GM19043 (cell line): ENCODE measurements around the gene RPL26.
A peak's percentile ranks its signal among the peaks of the same experiment; 100 is the strongest.

Experiments used
- ATAC-seq: cut with Tn5 transposase; IDR thresholded peaks from one replicate; pipeline ENCODE4 v1.9.1; 2021; ENCODE audit warnings: low read depth; ENCODE audit not compliant: unreplicated experiment

RPL26 gene

DNA sequence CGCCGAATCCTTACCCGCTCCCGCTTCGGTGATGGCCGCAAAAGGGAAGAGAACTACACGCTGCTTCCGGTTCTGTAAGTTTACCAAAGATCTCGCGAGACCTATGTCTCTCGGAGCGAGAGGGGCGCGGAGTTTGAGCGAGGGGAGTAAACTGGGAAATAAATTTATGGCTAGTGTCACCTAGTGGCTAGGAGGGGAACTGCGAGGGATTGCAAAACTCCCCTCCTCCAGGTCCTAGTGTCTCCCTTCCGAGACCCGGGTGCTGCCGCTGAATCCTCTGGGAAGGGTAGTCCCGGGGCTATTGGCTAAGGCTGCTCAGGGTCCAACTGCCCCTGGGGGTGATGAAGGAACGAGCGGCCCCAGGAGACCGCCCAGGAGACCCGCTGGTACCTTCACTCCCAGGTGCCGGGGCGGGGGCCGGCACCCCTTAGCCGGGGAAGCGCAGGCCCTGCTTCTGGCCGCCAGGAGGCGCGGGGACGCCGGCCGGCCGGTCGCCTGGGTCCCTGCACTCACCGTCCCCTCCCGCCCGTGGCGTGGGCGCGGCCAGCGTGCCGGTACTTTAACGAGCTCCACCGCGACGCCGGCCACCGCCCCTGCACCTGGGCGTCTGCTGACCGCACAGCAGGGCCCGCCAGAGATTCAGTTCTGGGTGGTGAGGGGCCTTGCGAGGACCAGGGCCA, at the start of gene RPL26:
TSS of gene RPL26 (minus strand) at position 51 of the 680 bp plus-strand sequence. CDS start 883 bp downstream, outside the sequence.
- peak; percentile 82 for ATAC-seq

DNA sequence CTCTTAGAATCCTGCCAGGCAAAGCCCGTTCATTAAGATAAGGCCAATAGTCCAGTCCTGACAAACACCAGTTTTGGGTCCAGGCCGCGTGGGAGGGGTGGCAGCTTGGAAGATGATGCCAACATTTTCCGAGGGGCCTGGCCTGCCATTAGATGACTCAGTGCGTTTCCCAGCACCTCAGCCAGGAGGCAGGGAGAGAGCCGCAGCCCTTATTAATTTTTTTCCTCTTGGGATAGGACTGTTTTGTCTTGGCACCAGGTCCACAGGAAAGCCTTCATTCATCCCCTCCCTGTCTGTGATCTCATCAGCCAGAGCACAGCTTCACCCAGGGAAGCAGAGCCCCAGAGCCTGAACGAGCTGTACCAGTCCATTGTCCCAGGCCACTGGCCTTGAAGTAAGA, 48.0 kb upstream of the RPL26 start:
- ATAC-seq: no peak

DNA sequence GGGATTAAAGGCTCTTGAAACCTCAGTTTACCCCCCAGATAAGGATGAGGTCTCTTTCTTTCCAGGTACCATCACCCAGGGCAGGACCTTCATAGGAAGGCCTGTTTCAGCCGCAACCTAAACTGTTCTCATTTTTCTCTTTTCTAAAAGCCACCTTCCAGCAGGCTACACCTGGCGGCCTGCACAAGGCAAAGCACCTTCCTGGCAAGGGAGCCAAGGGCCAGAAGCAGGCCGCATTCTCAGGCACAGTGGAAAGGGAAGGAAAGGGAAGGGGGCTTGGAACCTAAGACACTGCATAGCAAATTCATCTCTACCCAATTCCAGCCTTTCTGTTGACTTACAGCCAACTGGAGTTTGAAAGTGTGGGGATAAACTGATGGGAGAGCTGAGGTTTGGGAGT, 43.8 kb upstream of the RPL26 start:
- no peak for ATAC-seq

DNA sequence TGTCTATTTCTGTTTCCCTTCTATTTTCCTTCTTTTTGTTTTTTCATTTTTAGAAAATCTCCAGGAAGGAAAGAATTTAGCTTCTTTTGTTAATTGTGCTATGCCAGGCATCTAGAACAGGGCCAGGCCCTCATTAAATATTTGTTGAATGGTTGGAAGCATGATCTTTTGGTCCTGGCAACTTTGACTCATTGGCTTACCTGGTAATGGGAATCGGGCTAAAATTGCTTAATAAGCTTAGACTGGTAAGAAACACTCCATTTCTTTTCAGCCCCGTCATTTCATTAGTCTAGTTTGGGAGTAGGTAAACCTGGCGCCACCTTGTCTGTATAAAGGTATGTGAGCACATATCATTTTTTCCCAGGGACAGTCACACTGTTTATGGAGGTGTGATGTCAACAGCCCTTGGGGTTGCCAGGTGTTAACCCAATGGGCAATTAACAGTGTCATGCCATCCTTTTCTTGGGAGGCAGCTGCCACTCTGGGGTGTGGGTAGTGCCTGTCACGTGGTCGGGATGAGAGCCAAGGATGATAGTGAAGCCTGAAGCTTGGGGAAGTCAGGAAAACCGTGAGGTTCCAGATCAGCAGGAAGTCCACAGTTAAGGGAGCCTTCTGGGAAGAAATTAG, 43.2 kb upstream of the RPL26 start:
- ATAC-seq: no peak

DNA sequence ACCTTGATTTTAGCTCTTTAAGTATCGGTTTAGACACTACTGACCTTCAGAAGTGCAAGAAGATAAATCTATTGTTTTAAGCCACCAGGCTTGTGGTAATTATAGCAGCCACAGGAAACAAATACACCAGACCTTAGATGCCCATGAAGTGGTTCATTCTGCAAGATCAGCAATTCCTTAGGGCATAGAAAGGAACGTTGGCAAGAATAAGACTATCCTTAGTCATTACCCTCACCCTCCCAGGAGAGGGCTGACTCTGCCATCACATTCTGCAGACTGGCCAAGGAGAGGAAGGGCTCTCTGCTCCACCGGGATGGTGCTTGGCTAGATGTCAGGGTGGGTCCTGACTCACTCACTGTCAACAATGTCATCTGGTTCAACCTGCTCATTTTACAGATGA, 38.6 kb upstream of the RPL26 start:
- ATAC-seq: no peak

DNA sequence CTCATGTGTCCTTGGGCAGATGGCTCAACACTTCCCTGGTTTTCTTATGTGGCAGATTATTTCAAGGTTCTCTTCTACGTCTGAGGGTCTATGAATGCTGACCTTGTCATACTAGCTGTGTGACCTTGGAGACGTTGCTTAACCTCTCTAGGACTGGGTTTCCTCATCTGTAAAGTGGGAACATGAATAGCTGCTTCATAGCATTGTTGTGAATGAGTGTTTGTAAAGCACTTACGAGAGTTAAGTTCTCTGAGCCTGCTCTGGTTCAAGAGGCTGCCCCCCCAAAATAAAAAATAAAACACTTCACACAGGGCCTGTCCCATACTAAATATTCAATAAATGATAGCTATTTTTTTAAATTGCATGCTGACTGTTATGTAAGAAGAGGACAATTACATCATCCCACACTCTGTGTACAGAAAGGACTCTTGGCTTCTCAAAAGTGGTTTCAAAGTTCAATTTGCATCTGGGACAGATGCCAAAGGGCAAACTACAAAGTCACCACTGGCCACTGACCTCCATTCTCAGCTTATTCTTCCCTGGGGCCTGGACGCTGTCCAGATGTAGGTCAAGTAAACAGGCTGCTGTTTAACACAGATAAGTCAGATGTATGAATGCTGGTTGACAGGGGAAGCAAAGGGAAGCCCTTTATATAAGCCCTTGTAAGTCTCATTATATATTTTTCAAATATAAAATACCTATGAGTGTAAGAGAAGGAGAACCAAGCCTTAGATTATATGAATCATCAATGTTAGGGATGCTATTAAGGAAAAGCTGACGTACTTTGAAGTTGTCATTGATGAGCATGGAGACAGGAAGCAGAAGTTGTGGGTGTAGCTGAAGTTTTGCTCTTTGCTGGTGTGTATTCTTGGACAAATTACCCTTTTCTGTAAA, 37.3 kb upstream of the RPL26 start:
- no peak for ATAC-seq

DNA sequence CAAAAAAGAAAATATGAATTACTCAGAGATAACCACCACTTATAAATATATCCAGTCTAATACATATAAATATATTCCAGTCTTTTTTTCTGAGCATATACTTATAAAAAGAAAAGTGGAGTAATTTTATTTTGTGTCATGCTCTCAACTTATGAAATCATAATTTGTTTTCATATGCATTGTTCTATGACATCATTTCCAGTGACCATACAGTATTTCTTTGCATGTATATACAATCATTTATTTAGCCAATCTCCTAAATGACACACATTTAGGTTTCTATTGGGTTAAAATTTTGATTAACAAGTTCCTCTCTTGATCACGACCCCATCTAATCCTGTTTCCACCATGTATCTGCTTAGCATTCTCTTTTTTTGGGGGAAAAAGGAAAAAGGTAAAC, 36.3 kb upstream of the RPL26 start:
- ATAC-seq: no peak

DNA sequence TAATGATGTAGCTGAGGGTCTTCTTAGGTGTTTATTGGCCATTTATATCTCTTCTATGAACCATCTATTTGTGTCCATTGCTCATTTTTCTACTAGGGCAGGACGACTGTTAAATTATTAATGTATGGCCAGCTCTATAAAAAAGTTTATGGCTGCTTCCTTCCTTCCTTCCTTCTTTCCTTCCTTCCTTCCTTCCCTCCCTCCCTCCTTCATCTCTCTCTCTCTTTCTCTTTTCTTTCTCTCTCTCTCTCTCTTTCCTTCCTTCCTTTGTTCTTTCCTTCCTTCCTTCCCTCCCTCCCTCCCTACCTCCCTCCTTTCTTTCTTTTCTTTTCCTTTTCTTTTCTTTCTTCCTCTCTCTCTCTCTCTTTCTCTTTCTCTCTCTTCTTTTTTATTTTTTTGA, 35.5 kb upstream of the RPL26 start:
- ATAC-seq: no peak

DNA sequence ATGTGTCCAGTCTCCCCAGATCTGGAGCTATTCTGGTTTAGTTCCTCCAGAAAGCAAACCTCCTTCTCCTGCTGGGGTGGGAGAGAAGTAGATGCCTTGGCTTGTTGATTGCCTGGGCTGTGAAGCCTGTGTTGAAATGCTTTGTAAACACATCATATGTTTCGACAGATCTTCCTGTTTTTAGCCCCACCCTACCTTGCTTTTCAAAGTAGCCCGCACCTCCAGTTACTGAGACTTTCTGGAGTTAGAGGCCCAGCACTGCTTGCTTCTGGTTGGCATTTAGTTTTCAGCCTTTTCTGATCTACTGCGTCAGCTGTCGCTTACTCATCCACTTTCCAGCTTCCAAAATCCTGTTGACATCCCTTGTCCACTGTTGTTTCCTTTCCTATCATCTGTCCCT, 34.8 kb upstream of the RPL26 start:
- no peak for ATAC-seq

DNA sequence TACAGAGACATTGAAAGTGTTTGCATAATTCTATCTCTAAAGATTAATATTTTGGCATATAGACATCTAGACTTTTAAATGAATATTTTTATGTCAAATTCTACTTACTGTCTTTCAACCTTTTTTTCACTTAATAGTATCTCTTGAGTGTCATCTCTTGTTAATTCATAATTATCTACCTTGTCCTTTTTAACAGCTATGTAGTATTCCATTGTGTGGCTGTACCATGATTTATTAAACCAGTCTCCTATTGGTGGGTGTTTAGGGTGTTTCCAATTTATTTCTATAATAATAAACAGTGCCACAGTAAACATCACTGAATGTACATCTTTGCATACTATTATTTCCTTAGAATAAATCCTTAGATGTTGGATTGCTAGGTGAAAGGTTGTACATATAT, 30.9 kb upstream of the RPL26 start:
- ATAC-seq: no peak

DNA sequence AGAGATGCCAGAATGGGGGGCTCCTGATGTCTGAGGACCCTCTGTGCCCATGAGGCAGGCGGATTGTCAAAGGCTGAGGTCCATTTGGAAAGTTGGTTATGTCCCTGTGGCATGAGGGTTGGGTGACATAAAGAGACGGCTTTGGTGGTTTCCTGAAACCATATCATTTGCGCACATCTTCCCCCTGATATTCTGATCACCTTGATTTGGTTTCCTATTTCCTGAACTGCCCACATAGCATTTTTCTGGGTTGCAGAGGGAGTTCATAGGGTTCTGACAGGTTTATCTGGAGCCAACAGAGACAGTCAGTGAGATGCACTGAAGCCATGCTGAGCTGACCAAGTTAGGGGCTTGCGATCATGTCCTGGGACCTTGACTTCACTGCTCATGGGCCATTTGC, 30.3 kb upstream of the RPL26 start:
- ATAC-seq: no peak

DNA sequence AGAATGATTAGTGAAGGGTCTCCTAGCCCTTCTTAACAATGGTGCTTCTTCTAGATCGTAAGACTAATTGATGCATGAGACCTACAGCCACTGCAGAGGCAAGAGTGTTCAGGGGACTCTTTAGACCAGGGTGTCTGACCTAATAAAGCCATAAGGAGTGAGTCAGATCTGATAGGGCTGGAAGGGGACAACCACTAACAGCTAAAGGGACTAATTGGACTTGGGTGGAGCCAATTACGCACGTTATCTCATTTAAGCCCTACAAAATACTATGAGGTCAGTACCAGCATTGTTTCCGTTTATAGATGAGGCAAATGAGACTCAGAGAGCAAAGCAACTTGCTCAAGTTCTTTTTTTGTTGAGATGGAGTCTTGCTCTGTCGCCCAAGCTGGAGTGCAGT, 29.1 kb upstream of the RPL26 start:
- no peak for ATAC-seq

DNA sequence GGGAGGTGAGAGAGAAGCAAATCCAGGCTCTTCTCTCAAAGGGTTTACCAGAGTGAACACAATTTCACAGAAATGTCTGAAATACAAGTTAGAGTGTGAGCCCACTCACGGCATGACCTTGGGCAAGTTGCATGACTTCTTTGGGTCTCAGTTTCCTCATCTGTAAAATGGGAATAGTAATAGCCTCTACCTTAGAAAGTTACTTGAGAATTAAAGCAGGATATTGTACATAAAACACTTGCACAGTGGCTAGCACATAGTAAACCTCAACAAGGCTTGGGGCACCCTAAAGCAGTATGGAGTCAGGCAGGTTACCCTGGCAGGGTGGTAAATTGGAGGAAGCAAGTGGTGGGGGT, 27.9 kb upstream of the RPL26 start:
- no peak for ATAC-seq

DNA sequence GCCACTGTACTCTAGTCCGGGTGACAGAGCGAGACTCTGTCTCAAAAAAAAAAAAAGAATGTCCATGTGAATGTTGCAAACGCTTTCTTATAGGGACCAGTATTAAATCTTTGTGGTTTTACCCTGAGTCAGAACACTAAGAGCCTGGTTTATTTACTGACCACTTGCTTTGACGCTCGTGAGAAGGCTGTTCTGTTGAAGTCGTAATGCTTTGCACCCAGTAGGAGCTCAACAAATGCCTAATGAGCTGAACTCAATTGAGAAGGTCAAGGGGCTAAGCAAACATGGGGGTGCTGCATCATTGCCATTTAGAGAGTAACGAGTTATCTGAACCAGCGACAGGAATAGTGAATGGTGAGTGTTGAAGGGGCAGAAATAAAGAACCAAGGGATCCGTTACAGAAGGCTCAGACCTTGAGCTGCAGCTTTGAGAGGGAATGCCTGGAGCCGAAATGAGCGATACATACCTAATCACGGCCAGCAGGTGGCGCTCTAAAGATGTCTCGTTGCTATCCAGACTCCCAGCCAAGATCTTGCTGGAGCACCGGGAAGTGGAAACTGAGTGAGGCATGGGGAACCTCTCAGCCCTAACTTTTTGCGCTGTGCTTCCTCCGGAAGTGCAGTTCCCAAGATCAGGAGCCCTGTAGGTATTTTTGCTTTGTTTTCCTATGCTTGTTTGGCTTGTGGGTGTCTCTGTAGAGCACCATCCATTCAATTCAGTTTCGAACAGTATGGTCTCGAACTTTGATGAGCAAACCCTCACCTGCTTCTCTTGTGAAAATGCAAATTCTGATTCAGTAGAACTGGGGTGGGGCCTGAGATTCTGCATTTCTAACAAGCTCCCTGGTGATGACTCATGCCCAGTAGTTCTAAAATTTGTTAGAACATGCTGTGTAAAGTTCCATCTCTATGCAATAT, 27.2 kb upstream of the RPL26 start:
- ATAC-seq: no peak

DNA sequence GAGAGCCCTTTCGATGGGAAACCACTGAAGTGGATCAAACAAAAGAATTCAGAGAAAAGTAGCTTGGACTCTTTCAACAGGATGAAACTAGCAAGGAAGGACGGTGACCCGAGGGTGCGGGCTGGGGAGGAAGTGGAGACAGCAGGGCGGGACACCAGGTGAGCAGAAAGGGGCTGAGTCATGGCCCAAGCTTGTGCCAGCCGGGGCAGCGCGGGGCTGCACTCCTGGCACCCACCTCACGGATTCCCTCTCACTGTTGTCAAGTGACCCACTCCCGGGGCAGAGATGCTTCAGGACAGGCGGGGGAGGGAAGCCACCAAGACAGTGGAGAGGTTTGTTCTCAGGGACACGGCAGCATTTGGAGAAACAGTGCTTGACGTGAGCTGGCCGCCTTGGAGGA, 25.4 kb upstream of the RPL26 start:
- no peak for ATAC-seq

DNA sequence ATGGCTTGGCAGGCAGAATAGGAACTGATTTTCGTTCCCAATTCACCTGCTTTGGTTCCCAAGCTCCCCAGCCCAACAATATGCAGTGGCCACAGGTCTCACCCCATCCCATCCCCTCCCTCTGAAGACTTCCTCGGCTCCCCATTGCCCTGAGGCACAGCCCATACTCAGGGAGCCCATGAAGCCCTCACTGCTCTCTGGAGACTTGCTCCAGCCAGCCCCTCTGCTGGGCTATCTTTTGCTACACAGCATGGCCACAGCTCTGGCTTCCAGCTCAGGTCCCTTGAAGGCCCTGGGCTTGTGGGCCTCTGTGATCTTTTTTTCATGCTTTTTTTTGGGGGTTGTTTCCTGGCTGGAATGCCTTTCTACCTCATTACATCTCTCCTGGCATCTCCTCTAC, 23.2 kb upstream of the RPL26 start:
- ATAC-seq: no peak

DNA sequence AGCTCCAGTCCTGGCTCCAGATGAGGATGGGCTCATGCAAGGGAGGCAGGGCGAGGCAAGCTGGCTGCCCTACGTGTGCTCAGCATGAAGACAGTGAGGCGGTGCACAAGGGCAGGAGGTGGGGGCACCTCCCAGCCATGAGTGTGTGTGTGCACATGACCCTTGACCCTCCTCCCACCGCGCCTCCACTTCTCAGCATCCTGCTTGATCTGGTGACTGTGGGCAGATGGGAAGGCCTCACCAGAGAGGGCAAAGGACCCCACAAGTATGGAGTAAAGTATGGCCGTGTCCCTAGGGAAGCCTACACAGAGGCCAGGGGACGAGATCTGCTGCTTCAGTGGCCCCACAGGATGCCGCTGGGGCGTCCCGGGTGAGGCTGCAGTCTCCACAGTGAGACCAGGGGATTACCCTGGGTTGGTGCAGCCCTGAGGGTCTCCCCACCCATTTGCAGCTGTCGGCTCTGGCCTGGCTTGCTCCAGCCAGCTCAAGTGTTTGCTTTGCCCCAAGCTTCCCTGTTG, 22.6 kb upstream of the RPL26 start:
- no peak for ATAC-seq

DNA sequence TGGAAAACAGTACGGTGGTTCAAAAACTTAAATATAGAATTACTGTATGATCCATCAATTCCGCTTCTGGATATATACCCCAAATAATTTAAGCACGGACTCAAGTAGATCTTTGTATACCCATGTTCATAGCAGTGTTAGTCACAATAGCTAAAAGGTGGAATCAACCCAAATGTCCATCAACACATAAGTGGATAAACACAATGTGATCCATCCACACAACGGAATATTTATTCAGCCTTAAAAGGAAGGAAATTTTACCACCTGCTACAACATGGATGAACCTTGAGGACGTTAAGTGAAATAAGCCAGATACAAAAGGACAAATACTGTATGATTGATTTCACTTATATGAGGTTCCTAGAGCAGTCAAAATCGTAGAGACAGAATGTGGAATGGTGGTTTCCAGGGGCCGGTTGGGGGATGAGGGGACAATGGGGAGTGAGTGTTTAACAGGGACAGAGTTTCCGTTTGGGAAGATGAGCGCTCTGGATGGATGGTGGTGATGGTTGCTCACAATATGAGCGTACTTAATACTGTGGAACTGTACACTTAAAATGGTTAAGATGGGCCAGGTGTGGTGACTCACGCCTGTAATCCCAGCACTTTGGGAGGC, 20.0 kb upstream of the RPL26 start:
- ATAC-seq: no peak

DNA sequence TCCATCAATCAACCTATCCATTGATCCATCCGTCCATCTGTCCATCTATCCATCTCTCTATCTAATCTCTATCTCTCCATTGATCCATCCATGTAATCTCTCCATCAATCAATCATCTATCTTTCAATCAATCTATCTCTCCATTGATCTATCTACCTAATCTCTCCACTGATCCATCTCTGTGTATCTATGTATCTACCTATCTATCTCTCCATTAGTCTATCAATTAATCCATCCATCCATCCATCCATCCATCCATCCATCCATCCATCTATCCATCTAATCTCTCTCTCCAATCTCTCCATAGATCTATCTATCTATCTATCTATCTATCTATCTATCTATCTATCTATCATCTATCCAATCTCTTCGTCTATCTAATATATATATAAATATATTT, 18.1 kb upstream of the RPL26 start:
- ATAC-seq: no peak

DNA sequence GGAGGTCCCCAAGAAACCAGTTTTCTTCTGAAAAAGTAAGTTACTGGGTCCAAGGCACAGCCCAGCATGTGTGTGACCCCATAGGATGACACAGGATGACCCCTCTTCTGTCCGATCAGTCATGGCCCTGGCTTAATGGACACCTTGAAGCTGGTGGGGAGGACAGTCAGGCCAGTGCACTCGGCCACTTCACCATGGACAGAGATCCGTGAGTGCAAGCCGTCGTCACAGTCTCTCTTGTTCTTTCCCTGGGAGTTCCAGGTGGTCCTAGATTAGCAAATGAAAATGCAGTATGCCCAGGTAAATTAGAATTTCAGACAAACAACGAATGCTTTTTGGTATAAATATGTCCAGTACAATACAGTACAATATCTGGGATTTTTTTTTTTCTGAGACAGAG, 16.0 kb upstream of the RPL26 start:
- no peak for ATAC-seq
